ACC112 (cell line): ENCODE results near the gene APBA2.
"Not testable (repeated sequence)": the region's sequence is repeated elsewhere in the genome, so short reads cannot be mapped to it uniquely, and the experiment has no call there.

ENCODE experiments used
- H2AFZ ChIP-seq: fragments of 200-600 bp; sonication (generic); one replicate; pipeline ENCODE4 v1.6.0; 2017; ENCODE audit warnings: antibody characterized with exemption, low read length; ENCODE audit not compliant: unreplicated experiment
- H3K27ac ChIP-seq: fragments of 200-600 bp; sonication (generic); 2 replicates; pipeline ENCODE4 v1.5.1; 2014; ENCODE audit warnings: low read depth, mild to moderate bottlenecking, antibody characterized with exemption, low read length, moderate library complexity
- H3K27me3 ChIP-seq: fragments of 200-600 bp; sonication (generic); 2 replicates; pipeline ENCODE4 v1.6.1; 2014; ENCODE audit warnings: mild to moderate bottlenecking, antibody characterized with exemption, low read length, moderate library complexity, mixed read lengths; ENCODE audit not compliant: insufficient read depth
- H3K36me3 ChIP-seq: fragments of 200-600 bp; sonication (generic); 2 replicates; pipeline ENCODE4 v1.6.1; 2016; ENCODE audit warnings: mild to moderate bottlenecking, antibody characterized with exemption, low read length, moderate library complexity, mixed read lengths; ENCODE audit not compliant: insufficient read depth
- H3K4me1 ChIP-seq: fragments of 200-600 bp; sonication (generic); one replicate; pipeline ENCODE4 v1.6.1; 2016; ENCODE audit warnings: low read length, mixed read lengths; ENCODE audit not compliant: insufficient read depth, unreplicated experiment, control insufficient read depth
- H3K4me3 ChIP-seq: fragments of 200-600 bp; sonication (generic); 2 replicates; pipeline ENCODE4 v1.5.1; 2014; ENCODE audit warnings: mild to moderate bottlenecking, low read depth, low read length
- H3K79me2 ChIP-seq: fragments of 200-600 bp; sonication (generic); one replicate; pipeline ENCODE4 v1.6.0; 2016; ENCODE audit warnings: low read length; ENCODE audit not compliant: control insufficient read depth, unreplicated experiment, insufficient read depth

APBA2 gene

DNA sequence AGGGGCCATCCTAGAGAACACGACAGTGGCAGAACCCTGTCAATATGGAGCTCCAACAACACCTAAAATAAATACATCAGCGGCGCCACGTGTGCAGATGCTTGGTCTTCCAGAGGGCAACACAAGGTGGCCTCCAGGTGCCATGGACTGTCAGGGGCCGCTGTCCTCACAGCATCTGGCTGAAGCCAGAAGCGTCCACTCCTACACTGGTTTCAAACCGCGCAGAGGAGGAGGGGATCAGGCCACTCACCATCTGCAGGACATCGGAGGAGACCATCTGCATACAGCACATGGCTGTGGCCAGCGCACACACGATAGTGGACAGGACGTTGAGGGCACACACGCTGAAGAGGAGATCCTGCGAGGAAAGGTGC lies 265.7 kb downstream of the APBA2 start:
- H3K27ac ChIP-seq, result no peak overlapping the region

GRCh38 chr15:29156521-29156920 lies 270.7 kb downstream of the APBA2 start:
- no peak overlapping the region for H3K27ac ChIP-seq

More for the DNA sequence above, 265.7 kb downstream of the APBA2 start:
- Histone ChIP-seq H3K79me2 (no peaks in the 10 kb centered on the region), H3K36me3 (no peaks in the 10 kb centered on the region), H3K4me1 (no peaks in the 10 kb centered on the region), H3K27me3 (peaks cover 34% of the 10 kb centered on the region; the same call in 1 of the 2 replicates), H2AFZ (no peak overlapping the region), H3K4me3 (no peak overlapping the region)

GRCh38 chr15:29159771-29160455 lies 274.1 kb downstream of the APBA2 start:
- Histone ChIP-seq H3K27ac (no peak overlapping the region), H3K79me2 (no peaks in the 10 kb centered on the region), H2AFZ (no peak overlapping the region), H3K4me3 (no peak overlapping the region), H3K36me3 (no peaks in the 10 kb centered on the region), H3K4me1 (no peaks in the 10 kb centered on the region), H3K27me3 (peaks cover 6% of the 10 kb centered on the region)

More at GRCh38 chr15:29156521-29156920, 270.7 kb downstream of the APBA2 start:
- Histone ChIP-seq H3K4me3 (no peak overlapping the region), H3K4me1 (no peaks in the 10 kb centered on the region), H3K79me2 (no peaks in the 10 kb centered on the region), H3K27me3 (peaks cover 15% of the 10 kb centered on the region), H2AFZ (no peak overlapping the region), H3K36me3 (no peaks in the 10 kb centered on the region)

DNA sequence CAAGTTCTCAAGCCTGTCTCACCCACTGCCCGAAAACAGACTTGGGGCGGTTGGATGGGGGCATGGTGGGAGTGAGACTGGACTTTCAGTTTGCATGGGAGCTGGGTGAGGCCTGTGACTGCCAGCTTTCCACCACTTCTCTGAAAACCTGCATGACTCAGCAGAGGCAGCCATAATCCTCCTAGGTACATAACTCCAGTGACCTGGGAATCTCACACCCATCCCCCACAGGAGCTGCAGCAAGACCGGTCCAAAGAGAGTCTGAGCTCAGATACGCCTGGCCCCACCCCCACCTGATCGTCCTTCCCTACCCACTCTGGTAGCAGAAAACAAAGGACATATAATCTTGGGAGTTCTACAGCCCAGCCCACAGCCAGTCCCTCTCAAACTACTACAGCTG lies 276.6 kb downstream of the APBA2 start:
- no peaks in the 10 kb centered on the region for H3K4me1 ChIP-seq
- H2AFZ ChIP-seq, result no peak overlapping the region
- H3K4me3 ChIP-seq, result no peak overlapping the region

DNA sequence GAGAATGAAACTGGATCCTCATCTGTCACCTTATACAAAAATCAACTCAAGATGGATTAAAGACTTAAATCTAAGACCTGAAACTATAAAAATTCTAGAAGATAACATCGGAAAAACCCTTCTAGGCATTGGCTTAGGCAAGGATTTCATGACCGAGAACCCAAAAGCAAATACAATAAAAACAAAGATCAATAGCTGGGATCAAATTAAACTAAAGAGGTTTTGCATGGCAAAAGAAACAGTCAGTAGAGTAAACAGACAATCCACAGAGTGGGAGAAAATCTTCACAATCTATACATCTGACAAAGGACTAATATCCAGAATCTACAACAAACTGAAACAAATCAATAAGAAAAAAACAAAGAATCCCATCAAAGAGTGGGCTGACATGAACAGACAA lies 281.3 kb downstream of the APBA2 start:
- H3K27ac ChIP-seq, H3K36me3 ChIP-seq, H3K79me2 ChIP-seq, H3K4me1 ChIP-seq, H3K4me3 ChIP-seq, H2AFZ ChIP-seq: not testable (repeated sequence)
- H3K27me3 ChIP-seq, result peaks cover 33% of the 10 kb centered on the region; the same call in 1 of the 2 replicates

More for the DNA sequence above, 276.6 kb downstream of the APBA2 start:
- Histone ChIP-seq H3K79me2 (no peaks in the 10 kb centered on the region), H3K36me3 (no peaks in the 10 kb centered on the region), H3K27me3 (peaks cover 9% of the 10 kb centered on the region), H3K27ac (no peak overlapping the region)
